ENCODE data around the gene TAS2R30. TPM values are rescaled to one million over a fixed set of nuclear protein-coding genes. Genes with fewer than 3 reads are reported as not detected.

The TAS2R30 gene
- total RNA-seq, 1 experiment from 2014 or later = 0.14 TPM

DNA sequence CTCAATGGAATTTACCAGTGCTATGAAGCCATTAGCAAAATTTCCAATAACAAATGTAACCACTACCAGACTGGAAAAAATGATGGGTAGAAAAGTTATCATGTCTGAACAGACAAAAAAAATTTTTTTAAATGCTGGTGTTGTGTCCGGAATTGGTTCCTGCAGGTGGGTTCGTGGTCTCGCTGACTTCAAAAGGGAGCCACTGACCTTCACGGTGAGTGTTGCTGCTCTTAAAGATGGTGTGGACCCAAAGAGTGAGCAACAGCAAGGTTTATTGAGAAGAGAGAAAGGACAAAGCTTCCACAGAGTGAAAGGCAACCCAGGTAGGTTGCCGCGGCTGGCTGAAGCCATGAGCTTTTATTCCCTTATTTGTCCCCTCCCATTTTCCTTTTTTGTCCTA is 42.3 kb downstream of the TAS2R30 start, which contains the start of gene TAS2R43:
Gene TAS2R43 (minus strand): TSS at position 186 of the 400 bp plus-strand sequence. CDS start 84 bp downstream, at position 102.
- Histone ChIP-seq H3K27me3 (ENCODE audit: control insufficient read depth, insufficient read depth, low read length) (no peaks in the 10 kb centered on the region), H3K4me3 (ENCODE audit: insufficient read depth, low read depth, low read length) (no peak within 1 kb of the TSS), H3K36me3 (replicated peaks; ENCODE audit: control insufficient read depth, insufficient read depth, low read length) (no peaks in the 10 kb centered on the region)
- no peak for DNase-seq

DNA sequence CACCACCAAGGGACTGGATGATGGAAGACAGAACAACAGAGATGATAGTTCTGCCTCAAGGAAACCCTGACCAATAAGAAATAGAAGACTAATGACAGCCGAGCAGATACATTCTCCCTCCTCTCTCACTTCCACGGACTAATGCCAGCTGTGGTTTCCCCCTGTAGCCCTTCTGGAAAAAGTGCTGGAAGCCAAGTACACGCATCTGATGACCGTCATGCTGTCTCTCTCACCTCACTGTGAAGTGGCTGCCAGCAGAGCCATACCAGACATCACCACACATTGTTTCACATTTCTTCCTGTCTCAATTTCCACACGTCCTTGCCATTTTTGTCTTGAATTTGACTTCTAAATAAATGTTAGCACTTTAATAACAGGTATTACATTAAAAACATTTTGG is 45.2 kb downstream of the TAS2R30 start:
- Histone ChIP-seq H3K36me3 (replicated peaks; ENCODE audit: control insufficient read depth, insufficient read depth, low read length) (no peaks in the 10 kb centered on the region), H3K4me3 (ENCODE audit: insufficient read depth, low read depth, low read length) (no peak overlapping the region), H3K27me3 (ENCODE audit: control insufficient read depth, insufficient read depth, low read length) (no peaks in the 10 kb centered on the region)
- no peak for DNase-seq

DNA sequence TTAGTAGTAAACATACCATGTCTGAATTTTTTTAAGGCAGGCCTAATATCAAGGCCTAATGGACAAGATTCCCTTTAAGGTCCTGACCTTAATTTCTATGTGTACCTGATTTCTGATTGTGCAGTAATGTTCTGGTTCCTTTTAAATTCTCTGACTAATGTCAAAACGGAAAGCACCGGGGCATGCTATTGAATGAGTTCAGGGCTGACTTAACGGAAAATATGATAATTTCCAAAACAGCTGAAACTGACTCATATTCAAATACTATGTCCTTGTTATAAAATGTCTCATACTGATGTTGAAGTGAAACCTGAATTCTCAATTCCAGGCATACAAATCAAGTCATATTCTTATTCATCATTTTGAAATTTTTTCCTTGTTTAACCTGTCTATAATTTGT is 49.0 kb downstream of the TAS2R30 start:
- H3K4me3 ChIP-seq (ENCODE audit: insufficient read depth, low read depth, low read length) = no peak overlapping the region
- H3K36me3 ChIP-seq (replicated peaks; ENCODE audit: control insufficient read depth, insufficient read depth, low read length) = no peaks in the 10 kb centered on the region
- no peak for DNase-seq
- H3K27me3 ChIP-seq (ENCODE audit: control insufficient read depth, insufficient read depth, low read length) = no peaks in the 10 kb centered on the region

Other genes with a start within 250 kb of the TAS2R30 start
- 0.24 TPM in 1 of 2 replicates, not detected in the other for gene TAS2R13, start 225.1 kb downstream of the TAS2R30 start, total RNA-seq (2014; rRNA removed; shearing (Covaris generic))
- gene PRH2, start 205.4 kb downstream of the TAS2R30 start, total RNA-seq (2014; rRNA removed; shearing (Covaris generic)) = 0.21 TPM in 1 of 2 replicates, not detected in the other
- gene TAS2R14, start 195.4 kb downstream of the TAS2R30 start, total RNA-seq (2014; rRNA removed; shearing (Covaris generic)) = 0.10 and 0.92 TPM in 2 replicates
- gene TAS2R50, start 147.7 kb downstream of the TAS2R30 start, total RNA-seq (2014; rRNA removed; shearing (Covaris generic)) = 0.76 and 0.85 TPM in 2 replicates
- gene TAS2R20, start 136.3 kb downstream of the TAS2R30 start, total RNA-seq (2014; rRNA removed; shearing (Covaris generic)) = 0.26 and 0.38 TPM in 2 replicates
- 0.62 and 1.3 TPM in 2 replicates for gene TAS2R19, start 112.0 kb downstream of the TAS2R30 start, total RNA-seq (2014; rRNA removed; shearing (Covaris generic))
- 0.48 and 0.55 TPM in 2 replicates for gene TAS2R31, start 103.2 kb downstream of the TAS2R30 start, total RNA-seq (2014; rRNA removed; shearing (Covaris generic))
- 0.37 and 0.87 TPM in 2 replicates for gene TAS2R46, start 72.3 kb downstream of the TAS2R30 start, total RNA-seq (2014; rRNA removed; shearing (Covaris generic))
- 0.33 TPM in 1 of 2 replicates, not detected in the other for gene TAS2R43, start 42.3 kb downstream of the TAS2R30 start, total RNA-seq (2014; rRNA removed; shearing (Covaris generic))
- 4.5 and 6.2 TPM in 2 replicates for gene SMIM10L1, start 36.5 kb upstream of the TAS2R30 start, total RNA-seq (2014; rRNA removed; shearing (Covaris generic))
- not detected in 2 replicates for gene TAS2R42, start 52.3 kb upstream of the TAS2R30 start, total RNA-seq (2014; rRNA removed; shearing (Covaris generic))
- 0.22 and 0.38 TPM in 2 replicates for gene PRB3, start 135.1 kb upstream of the TAS2R30 start, total RNA-seq (2014; rRNA removed; shearing (Covaris generic))
- not detected in 2 replicates for gene PRB4, start 175.8 kb upstream of the TAS2R30 start, total RNA-seq (2014; rRNA removed; shearing (Covaris generic))